ENCODE results near the gene ZNF761. TPM values are rescaled to one million over a fixed set of nuclear protein-coding genes. Genes with fewer than 3 reads are reported as not detected.
A peak's percentile ranks its signal among the peaks of the same experiment; 100 is the strongest.
"Not testable (repeated sequence)": the region's sequence is repeated elsewhere in the genome, so short reads cannot be mapped to it uniquely, and the experiment has no call there.

The ZNF761 gene
- total RNA-seq, 1 experiment from 2014 or later: 10.6 TPM

- BruUV-seq (replicated peaks): no TSS peak
- CTCF ChIA-PET: no interaction called here
- Mint-ChIP-seq H3K4me1 (ENCODE audit: low read depth, unreplicated experiment) (no peaks in the 10 kb centered on the region), H3K27me3 (ENCODE audit: unreplicated experiment) (no peaks in the 10 kb centered on the region), H3K27ac (ENCODE audit: unreplicated experiment) (no peak overlapping the region), H3K4me3 (ENCODE audit: low read depth, unreplicated experiment) (no peak overlapping the region), H3K9me3 (ENCODE audit: low read depth, unreplicated experiment) (peaks cover 10% of the 10 kb centered on the region), H3K36me3 (ENCODE audit: insufficient read depth, unreplicated experiment) (peaks cover 5% of the 10 kb centered on the region)
- TF ChIP-seq CTCF (IDR thresholded peaks at IDR 0.05; ENCODE audit: unreplicated experiment): no peak
- intact Hi-C loops (cut with micrococcal nuclease; ENCODE audit: unreplicated experiment): no loop called here
- DNase-seq: no peak
Observed at GRCh38 chr19:53424968-53425597, 6.7 kb upstream of the ZNF761 start.

- H3K9me3 Mint-ChIP-seq (ENCODE audit: low read depth, unreplicated experiment): peaks cover 22% of the 10 kb centered on the region
- TF ChIP-seq CTCF (IDR thresholded peaks at IDR 0.05; ENCODE audit: unreplicated experiment): no peak
- H3K36me3 Mint-ChIP-seq (ENCODE audit: insufficient read depth, unreplicated experiment): peaks cover 44% of the 10 kb centered on the region
- intact Hi-C loops (cut with micrococcal nuclease; ENCODE audit: unreplicated experiment): no loop called here
- CTCF ChIA-PET: no interaction called here
- H3K27me3 Mint-ChIP-seq (ENCODE audit: unreplicated experiment): no peaks in the 10 kb centered on the region
- peak overlapping the region; percentile 79 for H3K4me3 Mint-ChIP-seq (ENCODE audit: low read depth, unreplicated experiment)
- peaks cover 12% of the 10 kb centered on the region for H3K4me1 Mint-ChIP-seq (ENCODE audit: low read depth, unreplicated experiment)
- H3K27ac Mint-ChIP-seq (ENCODE audit: unreplicated experiment): peak overlapping the region; percentile 58
- TSS peak; percentile 46 for BruUV-seq (replicated peaks)
- DNase-seq: peak; percentile 30
Observed at GRCh38 chr19:53432088-53432661, 391 bp downstream of the ZNF761 start.

GRCh38 chr19:53443809-53444208, 12.0 kb downstream of the ZNF761 start:
- CTCF ChIA-PET; intact Hi-C loops (cut with micrococcal nuclease; ENCODE audit: unreplicated experiment); H3K27ac Mint-ChIP-seq (ENCODE audit: unreplicated experiment): not testable (repeated sequence)

GRCh38 chr19:53447196-53447595, 15.4 kb downstream of the ZNF761 start:
- CTCF ChIA-PET: not testable (repeated sequence)

More at GRCh38 chr19:53443809-53444208, 12.0 kb downstream of the ZNF761 start:
- Mint-ChIP-seq H3K36me3 (ENCODE audit: insufficient read depth, unreplicated experiment) (peaks cover 15% of the 10 kb centered on the region), H3K9me3 (ENCODE audit: low read depth, unreplicated experiment) (peaks cover 20% of the 10 kb centered on the region)
- BruUV-seq (replicated peaks); H3K4me1 Mint-ChIP-seq (ENCODE audit: low read depth, unreplicated experiment); H3K4me3 Mint-ChIP-seq (ENCODE audit: low read depth, unreplicated experiment); DNase-seq; H3K27me3 Mint-ChIP-seq (ENCODE audit: unreplicated experiment): not testable (repeated sequence)

GRCh38 chr19:53455828-53456227, 24.0 kb downstream of the ZNF761 start:
- intact Hi-C loops (cut with micrococcal nuclease; ENCODE audit: unreplicated experiment): no loop called here
- Mint-ChIP-seq H3K4me1 (ENCODE audit: low read depth, unreplicated experiment) (no peaks in the 10 kb centered on the region), H3K27me3 (ENCODE audit: unreplicated experiment) (no peaks in the 10 kb centered on the region), H3K27ac (ENCODE audit: unreplicated experiment) (no peak overlapping the region), H3K9me3 (ENCODE audit: low read depth, unreplicated experiment) (peaks cover 39% of the 10 kb centered on the region), H3K36me3 (ENCODE audit: insufficient read depth, unreplicated experiment) (peaks cover 23% of the 10 kb centered on the region), H3K4me3 (ENCODE audit: low read depth, unreplicated experiment) (no peak overlapping the region)
- no peak for TF ChIP-seq CTCF (IDR thresholded peaks at IDR 0.05; ENCODE audit: unreplicated experiment)
- BruUV-seq (replicated peaks): no TSS peak
- CTCF ChIA-PET: interaction anchor here (0.6 to 1.0 kb wide), 2 partner anchors 10 to 44 kb away, joined by 3 to 7 read pairs; no protein-coding TSS in a partner anchor
- DNase-seq: no peak

More at GRCh38 chr19:53447196-53447595, 15.4 kb downstream of the ZNF761 start:
- H3K27me3 Mint-ChIP-seq (ENCODE audit: unreplicated experiment); H3K4me1 Mint-ChIP-seq (ENCODE audit: low read depth, unreplicated experiment); H3K27ac Mint-ChIP-seq (ENCODE audit: unreplicated experiment); intact Hi-C loops (cut with micrococcal nuclease; ENCODE audit: unreplicated experiment); BruUV-seq (replicated peaks); DNase-seq; H3K4me3 Mint-ChIP-seq (ENCODE audit: low read depth, unreplicated experiment): not testable (repeated sequence)
- peaks cover 14% of the 10 kb centered on the region for H3K9me3 Mint-ChIP-seq (ENCODE audit: low read depth, unreplicated experiment)
- peaks cover 35% of the 10 kb centered on the region for H3K36me3 Mint-ChIP-seq (ENCODE audit: insufficient read depth, unreplicated experiment)

GRCh38 chr19:53460131-53460721, 28.4 kb downstream of the ZNF761 start:
- intact Hi-C loops (cut with micrococcal nuclease; ENCODE audit: unreplicated experiment); H3K36me3 Mint-ChIP-seq (ENCODE audit: insufficient read depth, unreplicated experiment); H3K27me3 Mint-ChIP-seq (ENCODE audit: unreplicated experiment); H3K4me1 Mint-ChIP-seq (ENCODE audit: low read depth, unreplicated experiment); H3K27ac Mint-ChIP-seq (ENCODE audit: unreplicated experiment); DNase-seq; H3K4me3 Mint-ChIP-seq (ENCODE audit: low read depth, unreplicated experiment); BruUV-seq (replicated peaks); CTCF ChIA-PET: not testable (repeated sequence)
- H3K9me3 Mint-ChIP-seq (ENCODE audit: low read depth, unreplicated experiment): peaks cover 44% of the 10 kb centered on the region

Data from Calu3 (cell line).